Retina (tissue), 1 donor: ENCODE results near the gene METTL2B.
"Not testable (repeated sequence)": the region's sequence is repeated elsewhere in the genome, so short reads cannot be mapped to it uniquely, and the experiment has no call there.

Experiments
- DNase-seq: peaks from one replicate; pipeline ENCODE4 v3.0.0-alpha.2; 2016

METTL2B gene

DNA sequence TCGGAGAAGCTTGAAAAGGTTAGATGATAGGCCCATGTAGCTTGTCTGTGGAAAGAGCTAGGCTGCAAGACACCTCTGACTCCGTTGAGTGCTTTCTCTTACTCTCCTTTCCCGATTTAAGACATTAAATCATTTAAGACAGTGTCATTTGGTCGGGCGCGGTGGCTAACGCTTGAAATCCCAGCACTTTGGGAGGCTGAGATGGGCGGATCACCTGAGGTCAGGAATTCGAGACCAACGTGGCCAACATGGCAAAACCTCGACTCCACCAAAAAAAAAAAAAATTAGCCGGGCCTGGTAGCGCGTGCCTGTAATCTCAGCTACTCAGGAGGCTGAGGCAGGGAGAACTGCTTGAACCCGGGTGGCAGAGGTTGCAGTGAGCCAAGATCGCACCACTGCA is 52.6 kb downstream of the METTL2B start:
- not testable (repeated sequence) for DNase-seq

- DNase-seq: peak; percentile 45
Measured at GRCh38 chr7:128530121-128530854, 53.7 kb downstream of the METTL2B start.

DNA sequence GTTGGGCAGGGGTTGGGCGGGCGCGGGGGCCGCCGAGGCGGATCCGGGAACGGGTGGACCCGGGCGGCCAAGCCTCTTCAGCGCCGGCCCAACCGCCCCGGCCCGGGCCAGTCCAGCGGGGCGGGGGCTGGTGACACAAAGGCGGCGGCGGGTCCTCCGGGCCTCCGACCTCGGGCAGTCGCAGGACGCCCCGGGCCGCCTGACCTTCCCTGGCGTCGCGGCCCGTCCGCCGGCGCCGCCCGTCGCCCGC is 54.2 kb downstream of the METTL2B start:
- no peak for DNase-seq

GRCh38 chr7:128531105-128531954 is 54.8 kb downstream of the METTL2B start:
- peak; percentile 87 for DNase-seq

- peak; percentile 57 for DNase-seq
Measured at GRCh38 chr7:128531955-128532478, 55.5 kb downstream of the METTL2B start.

- not testable (repeated sequence) for DNase-seq
Measured at GRCh38 chr7:128532956-128533355, 56.4 kb downstream of the METTL2B start.

DNA sequence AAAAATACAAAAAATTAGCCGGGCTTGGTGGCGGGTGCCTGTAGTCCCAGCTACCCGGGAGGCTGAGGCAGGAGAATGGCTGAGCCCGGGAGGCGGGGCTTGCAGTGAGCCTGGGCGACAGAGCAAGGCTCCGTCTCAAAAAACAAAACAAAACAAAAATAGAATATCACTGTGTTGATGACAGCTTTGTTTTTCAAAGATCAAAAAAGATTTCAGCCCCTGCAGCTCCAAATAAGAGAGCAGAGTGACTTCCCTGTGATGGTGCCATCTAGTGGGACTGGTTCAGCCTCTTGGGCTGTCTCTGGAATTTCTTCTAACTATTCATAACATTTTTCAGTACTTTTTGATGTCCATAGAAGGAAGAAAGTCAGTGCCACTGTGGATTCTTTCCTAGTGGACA is 60.9 kb downstream of the METTL2B start:
- DNase-seq: not testable (repeated sequence)

GRCh38 chr7:128542530-128542929 is 66.0 kb downstream of the METTL2B start:
- DNase-seq: not testable (repeated sequence)

- not testable (repeated sequence) for DNase-seq
Measured at GRCh38 chr7:128543300-128543699, 66.8 kb downstream of the METTL2B start.

DNA sequence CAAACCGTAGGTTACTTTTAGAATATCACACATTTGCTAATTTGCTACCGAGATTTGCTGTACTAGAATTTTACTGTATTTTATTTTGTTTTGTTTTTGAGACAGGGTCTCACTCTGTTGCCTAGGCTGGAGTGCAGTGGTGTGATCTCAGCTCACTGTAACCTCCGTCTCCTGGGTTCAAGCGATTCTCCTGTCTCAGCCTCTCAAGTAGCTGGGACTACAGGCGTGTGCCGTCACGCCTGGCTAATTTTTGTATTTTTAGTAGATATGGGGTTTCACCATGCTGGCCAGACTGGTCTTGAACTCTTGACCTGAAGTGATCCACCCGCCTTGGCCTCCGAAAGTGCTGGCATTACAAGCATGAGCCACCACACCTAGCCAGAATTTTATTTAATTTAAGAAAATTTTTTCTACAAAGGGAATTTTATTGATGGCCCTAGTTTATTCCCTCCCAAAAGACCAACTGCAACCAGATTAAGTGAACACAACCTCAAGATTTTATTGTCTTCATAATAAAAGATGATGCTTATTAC is 69.8 kb downstream of the METTL2B start:
- not testable (repeated sequence) for DNase-seq

GRCh38 chr7:128550920-128551319 is 74.4 kb downstream of the METTL2B start:
- DNase-seq: no peak

DNA sequence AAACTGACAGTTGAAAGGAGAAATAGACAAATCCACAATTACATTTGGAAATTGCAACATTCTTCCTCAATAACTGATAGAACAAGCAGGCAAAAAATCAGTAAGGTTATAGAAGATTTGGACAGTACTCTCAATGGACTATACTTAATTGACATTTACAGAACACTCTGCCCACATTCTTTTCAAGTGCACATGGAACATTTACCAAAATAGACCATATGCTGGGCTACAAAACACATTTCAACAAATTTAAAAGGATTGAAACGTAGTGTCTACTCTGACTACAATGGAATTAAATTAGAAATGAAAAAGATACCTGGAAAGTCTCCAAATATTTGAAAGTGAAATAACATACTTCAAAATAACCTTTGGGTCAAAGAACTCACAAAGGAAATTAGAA is 77.8 kb downstream of the METTL2B start:
- DNase-seq: not testable (repeated sequence)
